GM12878 (cell line): ENCODE results near the gene RNASEL. TPM values are rescaled to one million over a fixed set of nuclear protein-coding genes. Genes with fewer than 3 reads are reported as not detected.

Experiments used
- IKZF1 ChIP-seq: fragments of 450-650 bp; conservative IDR thresholded peaks from 2 replicates; pipeline ENCODE4 v1.6.1; 2017; ENCODE audit warnings: antibody characterized with exemption, mild to moderate bottlenecking
- RAD21 ChIP-seq: IDR thresholded peaks from 2 replicates; pipeline ENCODE4 v1.6.1; 2011; ENCODE audit warnings: mild to moderate bottlenecking, low read depth, low read length, moderate library complexity; ENCODE audit not compliant: insufficient read depth
- SMAD1 ChIP-seq: fragments of 450-650 bp; IDR thresholded peaks from 2 replicates; pipeline ENCODE4 v1.6.1; 2018; ENCODE audit warnings: mild to moderate bottlenecking, low read depth; ENCODE audit not compliant: partially characterized antibody
- polyA plus RNA-seq, 11 experiments: library from polyadenylated mRNA; depleted of rRNA in 4 of 11; unstranded in 6 of 11; stranded (reverse) in 5 of 11; fragments of >200 nt; fragmentation: Nextera tagmentation in 4 of 11; fragmentation: Illumina TruSeq in 1 of 11; extraction: Ambion mirVana in 4 of 11; extraction: Trizol in 1 of 11; gene quantifications; 1 replicate in 1 of 11; 2 replicates in 10 of 11; pipeline versions ENCODE4 v1.2.1 to v1.2.3, GENCODE V29; 2011 to 2016; ENCODE audit warnings: inconsistent platforms in 2 of 11, missing spikeins in 2 of 11, low read depth in 1 of 11
- total RNA-seq, 4 experiments: library from RNA; depleted of rRNA in 3 of 4; stranded (reverse); fragments of >200 nt in 3 of 4; fragmentation: Illumina TruSeq in 1 of 4; extraction: Trizol in 1 of 4; gene quantifications; 2 replicates each; pipeline versions ENCODE4 v1.2.1 to v1.2.3, GENCODE V29; 2013 to 2021
- TF ChIP-seq, protein P1 (sequence below): fragments of 450-650 bp; IDR thresholded peaks from 2 replicates; pipeline ENCODE4 v1.6.1; 2017; ENCODE audit warnings: mild to moderate bottlenecking, moderate library complexity
- TF ChIP-seq, protein P2 (sequence below): IDR thresholded peaks from 2 replicates; pipeline ENCODE4 v1.6.1; 2012; ENCODE audit warnings: mild to moderate bottlenecking, low read depth, low read length
- TF ChIP-seq, protein P3 (sequence below): fragments of 450-650 bp; IDR thresholded peaks from 2 replicates; pipeline ENCODE4 v1.6.1; 2014; ENCODE audit warnings: mild to moderate bottlenecking
- TF ChIP-seq, protein P4 (sequence below): IDR thresholded peaks from 2 replicates; pipeline ENCODE4 v1.6.1; 2012; ENCODE audit warnings: low read length, inconsistent platforms

The RNASEL gene
- total and polyA plus RNA-seq, 10 of the 15 experiments (the other 5 are each of a cell fraction or from before 2014, with no cell fraction given): 3.0 to 10.8 (median 5.0) TPM

DNA sequence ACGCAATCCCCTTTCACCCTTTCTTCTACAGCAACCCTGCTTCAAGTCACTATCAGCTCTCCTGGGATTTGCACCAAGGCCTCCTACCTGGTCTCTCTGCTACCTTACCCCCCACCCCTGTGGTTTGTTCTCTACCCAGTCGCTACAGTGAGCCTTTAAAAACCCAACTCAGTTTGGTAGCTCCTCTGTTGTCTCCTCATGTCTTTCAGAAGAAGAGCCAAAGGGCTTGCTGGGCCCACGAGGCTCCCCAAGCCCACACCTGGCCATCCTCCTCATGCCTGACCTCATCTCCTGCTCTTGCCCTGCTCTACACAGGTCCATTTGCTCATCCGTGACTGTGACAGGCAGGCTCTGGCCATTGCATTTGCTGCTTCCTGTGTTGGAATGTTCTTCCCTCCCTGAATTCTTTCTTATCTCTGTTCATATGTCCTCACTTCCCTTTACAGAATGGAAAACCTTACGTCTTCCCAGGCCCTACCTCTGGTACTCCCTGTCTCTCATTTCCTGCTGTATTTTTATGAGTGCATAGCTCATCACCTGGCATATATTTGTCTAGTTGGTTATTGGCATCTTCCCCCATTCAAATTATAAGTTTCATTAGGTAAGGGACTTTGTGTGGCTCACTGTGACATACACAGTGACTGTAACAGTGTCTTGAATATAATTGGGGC lies 11.8 kb upstream of the RNASEL start (continued):
- TF ChIP-seq, protein P1, sequence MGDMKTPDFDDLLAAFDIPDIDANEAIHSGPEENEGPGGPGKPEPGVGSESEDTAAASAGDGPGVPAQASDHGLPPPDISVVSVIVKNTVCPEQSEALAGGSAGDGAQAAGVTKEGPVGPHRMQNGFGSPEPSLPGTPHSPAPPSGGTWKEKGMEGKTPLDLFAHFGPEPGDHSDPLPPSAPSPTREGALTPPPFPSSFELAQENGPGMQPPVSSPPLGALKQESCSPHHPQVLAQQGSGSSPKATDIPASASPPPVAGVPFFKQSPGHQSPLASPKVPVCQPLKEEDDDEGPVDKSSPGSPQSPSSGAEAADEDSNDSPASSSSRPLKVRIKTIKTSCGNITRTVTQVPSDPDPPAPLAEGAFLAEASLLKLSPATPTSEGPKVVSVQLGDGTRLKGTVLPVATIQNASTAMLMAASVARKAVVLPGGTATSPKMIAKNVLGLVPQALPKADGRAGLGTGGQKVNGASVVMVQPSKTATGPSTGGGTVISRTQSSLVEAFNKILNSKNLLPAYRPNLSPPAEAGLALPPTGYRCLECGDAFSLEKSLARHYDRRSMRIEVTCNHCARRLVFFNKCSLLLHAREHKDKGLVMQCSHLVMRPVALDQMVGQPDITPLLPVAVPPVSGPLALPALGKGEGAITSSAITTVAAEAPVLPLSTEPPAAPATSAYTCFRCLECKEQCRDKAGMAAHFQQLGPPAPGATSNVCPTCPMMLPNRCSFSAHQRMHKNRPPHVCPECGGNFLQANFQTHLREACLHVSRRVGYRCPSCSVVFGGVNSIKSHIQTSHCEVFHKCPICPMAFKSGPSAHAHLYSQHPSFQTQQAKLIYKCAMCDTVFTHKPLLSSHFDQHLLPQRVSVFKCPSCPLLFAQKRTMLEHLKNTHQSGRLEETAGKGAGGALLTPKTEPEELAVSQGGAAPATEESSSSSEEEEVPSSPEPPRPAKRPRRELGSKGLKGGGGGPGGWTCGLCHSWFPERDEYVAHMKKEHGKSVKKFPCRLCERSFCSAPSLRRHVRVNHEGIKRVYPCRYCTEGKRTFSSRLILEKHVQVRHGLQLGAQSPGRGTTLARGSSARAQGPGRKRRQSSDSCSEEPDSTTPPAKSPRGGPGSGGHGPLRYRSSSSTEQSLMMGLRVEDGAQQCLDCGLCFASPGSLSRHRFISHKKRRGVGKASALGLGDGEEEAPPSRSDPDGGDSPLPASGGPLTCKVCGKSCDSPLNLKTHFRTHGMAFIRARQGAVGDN: no peak
- TF ChIP-seq IKZF1 (no peak), RAD21 (no peak), SMAD1 (no peak)
- TF ChIP-seq, protein P2, sequence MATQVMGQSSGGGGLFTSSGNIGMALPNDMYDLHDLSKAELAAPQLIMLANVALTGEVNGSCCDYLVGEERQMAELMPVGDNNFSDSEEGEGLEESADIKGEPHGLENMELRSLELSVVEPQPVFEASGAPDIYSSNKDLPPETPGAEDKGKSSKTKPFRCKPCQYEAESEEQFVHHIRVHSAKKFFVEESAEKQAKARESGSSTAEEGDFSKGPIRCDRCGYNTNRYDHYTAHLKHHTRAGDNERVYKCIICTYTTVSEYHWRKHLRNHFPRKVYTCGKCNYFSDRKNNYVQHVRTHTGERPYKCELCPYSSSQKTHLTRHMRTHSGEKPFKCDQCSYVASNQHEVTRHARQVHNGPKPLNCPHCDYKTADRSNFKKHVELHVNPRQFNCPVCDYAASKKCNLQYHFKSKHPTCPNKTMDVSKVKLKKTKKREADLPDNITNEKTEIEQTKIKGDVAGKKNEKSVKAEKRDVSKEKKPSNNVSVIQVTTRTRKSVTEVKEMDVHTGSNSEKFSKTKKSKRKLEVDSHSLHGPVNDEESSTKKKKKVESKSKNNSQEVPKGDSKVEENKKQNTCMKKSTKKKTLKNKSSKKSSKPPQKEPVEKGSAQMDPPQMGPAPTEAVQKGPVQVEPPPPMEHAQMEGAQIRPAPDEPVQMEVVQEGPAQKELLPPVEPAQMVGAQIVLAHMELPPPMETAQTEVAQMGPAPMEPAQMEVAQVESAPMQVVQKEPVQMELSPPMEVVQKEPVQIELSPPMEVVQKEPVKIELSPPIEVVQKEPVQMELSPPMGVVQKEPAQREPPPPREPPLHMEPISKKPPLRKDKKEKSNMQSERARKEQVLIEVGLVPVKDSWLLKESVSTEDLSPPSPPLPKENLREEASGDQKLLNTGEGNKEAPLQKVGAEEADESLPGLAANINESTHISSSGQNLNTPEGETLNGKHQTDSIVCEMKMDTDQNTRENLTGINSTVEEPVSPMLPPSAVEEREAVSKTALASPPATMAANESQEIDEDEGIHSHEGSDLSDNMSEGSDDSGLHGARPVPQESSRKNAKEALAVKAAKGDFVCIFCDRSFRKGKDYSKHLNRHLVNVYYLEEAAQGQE: no peak
- TF ChIP-seq, protein P3, sequence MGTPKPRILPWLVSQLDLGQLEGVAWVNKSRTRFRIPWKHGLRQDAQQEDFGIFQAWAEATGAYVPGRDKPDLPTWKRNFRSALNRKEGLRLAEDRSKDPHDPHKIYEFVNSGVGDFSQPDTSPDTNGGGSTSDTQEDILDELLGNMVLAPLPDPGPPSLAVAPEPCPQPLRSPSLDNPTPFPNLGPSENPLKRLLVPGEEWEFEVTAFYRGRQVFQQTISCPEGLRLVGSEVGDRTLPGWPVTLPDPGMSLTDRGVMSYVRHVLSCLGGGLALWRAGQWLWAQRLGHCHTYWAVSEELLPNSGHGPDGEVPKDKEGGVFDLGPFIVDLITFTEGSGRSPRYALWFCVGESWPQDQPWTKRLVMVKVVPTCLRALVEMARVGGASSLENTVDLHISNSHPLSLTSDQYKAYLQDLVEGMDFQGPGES: no peak
- TF ChIP-seq, protein P4, sequence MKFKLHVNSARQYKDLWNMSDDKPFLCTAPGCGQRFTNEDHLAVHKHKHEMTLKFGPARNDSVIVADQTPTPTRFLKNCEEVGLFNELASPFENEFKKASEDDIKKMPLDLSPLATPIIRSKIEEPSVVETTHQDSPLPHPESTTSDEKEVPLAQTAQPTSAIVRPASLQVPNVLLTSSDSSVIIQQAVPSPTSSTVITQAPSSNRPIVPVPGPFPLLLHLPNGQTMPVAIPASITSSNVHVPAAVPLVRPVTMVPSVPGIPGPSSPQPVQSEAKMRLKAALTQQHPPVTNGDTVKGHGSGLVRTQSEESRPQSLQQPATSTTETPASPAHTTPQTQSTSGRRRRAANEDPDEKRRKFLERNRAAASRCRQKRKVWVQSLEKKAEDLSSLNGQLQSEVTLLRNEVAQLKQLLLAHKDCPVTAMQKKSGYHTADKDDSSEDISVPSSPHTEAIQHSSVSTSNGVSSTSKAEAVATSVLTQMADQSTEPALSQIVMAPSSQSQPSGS: no peak
- TF ChIP-seq, all 136 proteins: peak for 3
